GM21723 (cell line): ENCODE measurements around the gene CPSF3.
"Not testable (repeated sequence)": the region's sequence is repeated elsewhere in the genome, so short reads cannot be mapped to it uniquely, and the experiment has no call there.

Experiments
- ATAC-seq: cut with Tn5 transposase; IDR thresholded peaks from one replicate; pipeline ENCODE4 v1.9.1; 2021; ENCODE audit warnings: mild to moderate bottlenecking, moderate library complexity; ENCODE audit not compliant: unreplicated experiment

The CPSF3 gene

DNA sequence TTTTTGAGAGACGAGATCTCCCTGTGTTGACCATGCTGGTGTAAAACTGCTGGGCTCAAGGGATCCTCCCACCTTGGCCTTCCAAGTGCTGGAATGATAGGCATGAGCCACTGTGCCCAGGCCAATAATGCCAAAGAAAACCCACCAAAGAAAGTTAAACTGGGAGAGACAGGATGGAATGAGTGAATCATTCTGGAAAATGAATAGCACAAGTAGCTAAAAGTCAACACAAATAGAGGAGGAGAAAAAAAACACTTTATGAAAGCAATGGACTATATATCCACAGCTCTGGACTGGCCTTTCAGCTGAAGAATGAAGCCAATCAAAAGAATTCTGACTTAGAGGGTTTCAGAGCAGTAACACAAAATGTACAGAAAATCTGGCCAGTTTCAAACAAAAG lies 74.8 kb downstream of the CPSF3 start:
- ATAC-seq, result no peak

DNA sequence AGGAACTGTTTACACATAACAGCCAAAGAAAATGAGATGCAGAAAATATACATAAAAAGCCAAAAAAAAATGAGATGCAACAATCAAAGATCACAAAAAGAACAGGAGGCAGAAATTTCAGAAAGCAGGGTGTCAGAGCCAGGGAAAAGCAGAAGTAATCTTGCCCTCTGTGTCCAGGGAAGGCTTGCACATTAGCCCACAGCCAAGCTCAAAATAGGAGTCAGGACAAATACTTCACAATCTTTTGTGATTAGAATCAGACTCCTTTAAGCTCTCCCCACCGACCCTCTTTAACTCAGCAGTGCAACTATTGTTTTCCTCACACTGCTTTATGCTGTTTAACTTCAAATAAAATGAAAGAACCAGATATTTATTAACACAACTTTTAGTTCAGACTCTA lies 85.5 kb downstream of the CPSF3 start:
- no peak for ATAC-seq

DNA sequence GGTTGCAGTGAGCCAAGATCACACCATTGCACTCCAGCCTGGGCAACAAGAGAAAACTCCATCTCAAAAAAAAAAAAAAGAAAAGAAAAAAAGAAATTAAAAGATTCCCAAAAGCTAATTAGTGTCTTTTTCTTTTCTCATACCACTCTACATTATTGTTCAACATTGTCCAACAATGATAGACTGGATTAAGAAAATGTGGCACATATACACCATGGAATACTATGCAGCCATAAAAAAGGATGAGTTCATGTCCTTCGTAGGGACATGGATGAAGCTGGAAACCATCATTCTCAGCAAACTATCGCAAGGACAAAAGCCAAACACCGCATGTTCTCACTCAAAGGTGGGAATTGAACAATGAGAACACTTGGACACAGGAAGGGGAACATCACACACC lies 90.5 kb downstream of the CPSF3 start:
- ATAC-seq, result not testable (repeated sequence)

DNA sequence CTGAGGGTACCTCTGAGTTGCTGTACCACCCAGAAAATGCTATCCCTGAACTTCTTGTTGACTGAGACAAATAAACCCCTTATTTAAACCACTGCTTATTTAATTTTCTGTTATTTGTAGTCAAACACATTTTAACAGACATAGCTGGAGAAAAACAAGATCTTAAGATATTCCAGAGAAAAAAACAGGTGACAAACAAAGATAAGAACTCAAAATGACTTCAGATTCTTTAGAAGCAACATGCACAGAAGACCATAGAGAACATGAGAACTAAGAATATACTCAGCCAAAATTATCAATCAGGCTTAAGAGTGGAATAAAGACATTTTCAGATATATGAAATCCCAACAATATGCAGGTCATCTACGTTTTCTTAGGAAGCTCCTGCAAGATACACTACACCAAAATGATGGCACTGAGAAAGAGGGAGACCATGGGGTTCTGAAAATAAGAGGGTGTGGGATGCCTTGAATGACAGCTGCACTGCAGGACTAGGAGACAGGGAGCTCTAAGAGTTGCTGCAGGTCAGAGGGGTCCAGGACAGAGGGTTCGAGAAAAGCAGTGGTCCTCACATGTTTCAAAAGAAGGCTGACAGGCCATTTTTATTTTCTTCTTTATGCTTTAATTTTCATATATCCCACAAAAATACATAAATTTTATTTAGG lies 93.8 kb downstream of the CPSF3 start:
- no peak for ATAC-seq

DNA sequence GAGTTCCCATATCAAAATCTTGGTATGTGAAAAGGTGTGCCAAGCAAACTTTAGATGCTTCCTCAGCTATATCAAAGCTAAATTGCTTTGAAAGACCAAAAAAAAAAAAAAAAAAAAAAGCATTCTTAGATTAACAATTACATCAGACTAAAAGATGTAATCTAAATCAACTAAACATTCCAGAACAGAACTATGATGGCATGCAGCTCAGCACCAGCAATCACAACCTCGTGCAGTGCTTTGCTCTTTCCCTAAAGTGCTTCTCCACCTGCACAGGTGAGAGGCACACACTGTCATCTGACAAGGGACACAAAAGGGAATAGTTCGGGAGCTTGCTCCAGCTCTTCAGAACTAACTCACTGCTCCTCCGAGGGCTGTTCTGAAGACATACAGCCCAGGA lies 94.7 kb downstream of the CPSF3 start:
- no peak for ATAC-seq

DNA sequence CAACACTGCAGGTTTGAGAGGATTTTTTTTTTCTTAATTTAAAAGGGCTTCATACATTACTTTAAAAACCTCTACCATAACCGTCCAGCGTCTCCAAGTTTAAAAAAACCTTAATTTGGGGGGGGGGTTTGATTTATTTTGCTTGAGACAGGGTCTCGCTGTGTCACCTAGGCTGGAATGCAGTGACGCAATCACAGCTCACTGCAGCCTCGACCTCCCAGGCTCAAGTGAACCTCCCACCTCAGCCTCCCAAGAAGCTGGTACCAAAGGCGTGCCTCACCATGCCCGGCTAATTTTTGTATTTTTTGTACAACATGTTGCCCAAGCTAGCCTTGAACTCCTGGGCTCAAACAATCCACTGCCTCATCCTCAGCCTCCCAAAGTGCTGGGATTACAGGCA lies 95.3 kb downstream of the CPSF3 start:
- no peak for ATAC-seq

DNA sequence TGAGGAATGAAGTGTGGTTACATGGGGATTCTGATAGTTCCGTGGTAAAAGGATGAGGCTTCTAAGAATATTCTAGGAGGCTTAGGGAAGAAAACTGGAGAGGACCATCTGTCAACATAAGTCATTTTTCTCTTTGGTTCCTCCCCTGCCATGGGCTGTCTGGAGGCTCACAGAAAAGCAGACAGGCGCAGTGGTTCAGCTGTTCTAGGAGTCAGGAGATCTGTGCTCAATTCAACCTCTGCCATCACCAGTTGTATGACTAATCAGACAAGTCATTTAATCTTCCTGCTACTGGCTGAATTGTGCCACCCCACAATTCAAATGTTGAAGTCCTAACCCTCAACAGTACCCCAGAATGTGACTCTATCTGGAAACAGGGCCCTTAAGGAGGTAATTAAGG lies 95.8 kb downstream of the CPSF3 start:
- ATAC-seq, result no peak
